Measurements from ENCODE around the gene RAB1A. TPM values are rescaled to one million over a fixed set of nuclear protein-coding genes. Genes with fewer than 3 reads are reported as not detected.

RAB1A gene
- total and polyA plus RNA-seq, 12 donors, result 77.8 to 165 (median 117) TPM

GRCh38 chr2:65103013-65103715 lies 26.7 kb downstream of the RAB1A start:
- no peak overlapping the region for H3K27ac ChIP-seq
- H3K4me1 ChIP-seq, result peaks cover 8 to 53% (median 29%) of the 10 kb centered on the region in 9 donors
- peaks cover 0 to 82% (median 9%) of the 10 kb centered on the region in 9 donors for H3K36me3 ChIP-seq
- DNase-seq (no peak), ATAC-seq (peak in 2 of 8 donors; percentile 23 to 27)
- WGBS, 2 donors, result 73 to 79% methylated on average over 6 of the region's 6 CpGs
- H3K9me3 ChIP-seq, result no peaks in the 10 kb centered on the region
- TF ChIP-seq, protein P1, sequence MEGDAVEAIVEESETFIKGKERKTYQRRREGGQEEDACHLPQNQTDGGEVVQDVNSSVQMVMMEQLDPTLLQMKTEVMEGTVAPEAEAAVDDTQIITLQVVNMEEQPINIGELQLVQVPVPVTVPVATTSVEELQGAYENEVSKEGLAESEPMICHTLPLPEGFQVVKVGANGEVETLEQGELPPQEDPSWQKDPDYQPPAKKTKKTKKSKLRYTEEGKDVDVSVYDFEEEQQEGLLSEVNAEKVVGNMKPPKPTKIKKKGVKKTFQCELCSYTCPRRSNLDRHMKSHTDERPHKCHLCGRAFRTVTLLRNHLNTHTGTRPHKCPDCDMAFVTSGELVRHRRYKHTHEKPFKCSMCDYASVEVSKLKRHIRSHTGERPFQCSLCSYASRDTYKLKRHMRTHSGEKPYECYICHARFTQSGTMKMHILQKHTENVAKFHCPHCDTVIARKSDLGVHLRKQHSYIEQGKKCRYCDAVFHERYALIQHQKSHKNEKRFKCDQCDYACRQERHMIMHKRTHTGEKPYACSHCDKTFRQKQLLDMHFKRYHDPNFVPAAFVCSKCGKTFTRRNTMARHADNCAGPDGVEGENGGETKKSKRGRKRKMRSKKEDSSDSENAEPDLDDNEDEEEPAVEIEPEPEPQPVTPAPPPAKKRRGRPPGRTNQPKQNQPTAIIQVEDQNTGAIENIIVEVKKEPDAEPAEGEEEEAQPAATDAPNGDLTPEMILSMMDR (IDR thresholded peaks at IDR 0.05), result no peak
- no peaks in the 10 kb centered on the region for H3K27me3 ChIP-seq
- intact Hi-C loops (cut with DNase I), result loop anchor here in 1 of 10 donors (2.0 kb wide), 1 partner anchor 20 kb away; no protein-coding TSS in a partner anchor
- no peak overlapping the region for H3K4me3 ChIP-seq

- peak in 5 of 8 donors; percentile 17 to 60 (median 47) for ATAC-seq
These were observed 28.8 kb downstream of the RAB1A start for GRCh38 chr2:65101071-65101470.

DNA sequence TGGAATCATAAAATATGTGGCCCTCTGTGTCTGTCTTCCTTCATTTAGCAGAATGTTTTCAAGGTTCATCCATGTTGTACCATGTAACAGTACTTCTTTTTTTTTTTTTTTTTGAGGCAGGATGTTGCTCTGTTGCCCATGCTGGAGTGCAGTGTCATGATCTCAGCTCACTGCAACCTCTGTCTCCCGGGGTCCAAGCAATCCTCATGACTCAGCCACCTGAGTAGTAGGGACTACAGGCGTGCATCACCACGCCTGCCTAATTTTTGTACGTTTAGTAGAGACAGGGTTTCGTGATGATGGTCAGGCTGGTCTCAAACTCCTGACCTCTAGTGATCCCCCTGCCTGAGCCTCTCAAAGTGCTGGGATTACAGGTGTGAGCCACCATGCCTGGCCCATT lies 31.2 kb downstream of the RAB1A start:
- ATAC-seq (no peak), DNase-seq (no peak)
- intact Hi-C loops (cut with DNase I), result no loop called here
- H3K9me3 ChIP-seq, result no peaks in the 10 kb centered on the region
- no peak overlapping the region for H3K27ac ChIP-seq
- WGBS, 2 donors, result 84 to 90% methylated on average over 5 of the region's 5 CpGs
- H3K36me3 ChIP-seq, result peaks cover 0 to 100% (median 29%) of the 10 kb centered on the region in 9 donors
- no peak overlapping the region for H3K4me3 ChIP-seq
- TF ChIP-seq, protein P1 (IDR thresholded peaks at IDR 0.05), result no peak
- no peaks in the 10 kb centered on the region for H3K27me3 ChIP-seq
- H3K4me1 ChIP-seq, result peaks cover 5 to 47% (median 16%) of the 10 kb centered on the region in 9 donors

More at GRCh38 chr2:65101071-65101470, 28.8 kb downstream of the RAB1A start:
- no peak for DNase-seq
- Histone ChIP-seq H3K4me1 (peaks cover 8 to 57% (median 20%) of the 10 kb centered on the region in 9 donors), H3K27me3 (no peaks in the 10 kb centered on the region), H3K27ac (no peak overlapping the region), H3K36me3 (peaks cover 0 to 88% (median 22%) of the 10 kb centered on the region in 9 donors), H3K9me3 (no peaks in the 10 kb centered on the region), H3K4me3 (no peak overlapping the region)
- 44 to 62% methylated on average over 3 of the region's 3 CpGs for WGBS, 2 donors
- intact Hi-C loops (cut with DNase I), result no loop called here
- TF ChIP-seq, protein P1 (IDR thresholded peaks at IDR 0.05), result no peak

DNA sequence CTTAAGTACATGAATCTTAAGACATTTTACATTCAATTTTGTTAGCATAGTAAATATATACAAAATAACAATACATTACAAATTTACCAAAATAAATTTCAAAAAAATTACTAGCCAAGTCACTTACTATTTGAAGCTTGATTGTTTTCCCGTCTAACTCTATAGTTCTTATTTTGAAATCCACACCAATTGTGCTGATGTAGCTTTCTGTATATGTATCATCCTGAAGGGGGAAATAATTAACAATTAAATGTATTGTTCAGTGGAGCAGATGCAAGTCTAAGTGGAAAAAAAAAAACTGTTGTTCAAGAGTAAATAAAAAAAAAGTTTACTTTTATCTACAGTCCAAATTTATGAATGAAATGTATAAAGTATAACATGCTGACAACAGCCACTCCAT lies 32.1 kb downstream of the RAB1A start:
- ATAC-seq, result no peak
- TF ChIP-seq, protein P1 (IDR thresholded peaks at IDR 0.05), result no peak
- Histone ChIP-seq H3K36me3 (peaks cover 0 to 100% (median 28%) of the 10 kb centered on the region in 9 donors), H3K9me3 (no peaks in the 10 kb centered on the region), H3K27me3 (no peaks in the 10 kb centered on the region), H3K4me3 (no peak overlapping the region), H3K27ac (no peak overlapping the region), H3K4me1 (peaks cover 3 to 38% (median 14%) of the 10 kb centered on the region in 9 donors)
- no peak for DNase-seq
- intact Hi-C loops (cut with DNase I), result no loop called here
- WGBS, 2 donors, result 55 to 71% methylated on average over 1 of the region's 1 CpG

Data from heart right ventricle (tissue), 16 donors.